ENCODE data around the gene HAAO.

- TF ChIP-seq, protein P1, sequence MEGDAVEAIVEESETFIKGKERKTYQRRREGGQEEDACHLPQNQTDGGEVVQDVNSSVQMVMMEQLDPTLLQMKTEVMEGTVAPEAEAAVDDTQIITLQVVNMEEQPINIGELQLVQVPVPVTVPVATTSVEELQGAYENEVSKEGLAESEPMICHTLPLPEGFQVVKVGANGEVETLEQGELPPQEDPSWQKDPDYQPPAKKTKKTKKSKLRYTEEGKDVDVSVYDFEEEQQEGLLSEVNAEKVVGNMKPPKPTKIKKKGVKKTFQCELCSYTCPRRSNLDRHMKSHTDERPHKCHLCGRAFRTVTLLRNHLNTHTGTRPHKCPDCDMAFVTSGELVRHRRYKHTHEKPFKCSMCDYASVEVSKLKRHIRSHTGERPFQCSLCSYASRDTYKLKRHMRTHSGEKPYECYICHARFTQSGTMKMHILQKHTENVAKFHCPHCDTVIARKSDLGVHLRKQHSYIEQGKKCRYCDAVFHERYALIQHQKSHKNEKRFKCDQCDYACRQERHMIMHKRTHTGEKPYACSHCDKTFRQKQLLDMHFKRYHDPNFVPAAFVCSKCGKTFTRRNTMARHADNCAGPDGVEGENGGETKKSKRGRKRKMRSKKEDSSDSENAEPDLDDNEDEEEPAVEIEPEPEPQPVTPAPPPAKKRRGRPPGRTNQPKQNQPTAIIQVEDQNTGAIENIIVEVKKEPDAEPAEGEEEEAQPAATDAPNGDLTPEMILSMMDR (IDR thresholded peaks at IDR 0.05), result no peak
- TF ChIP-seq POLR2A (IDR thresholded peaks at IDR 0.05) (no peak), POLR2AphosphoS5 (IDR thresholded peaks at IDR 0.05) (no peak)
These were observed 17.2 kb downstream of the HAAO start for GRCh38 chr2:42775186-42775585.

Data from prostate gland (tissue), 2 donors.